Effector CD4-positive, alpha-beta T cell (primary cell): ENCODE results near the gene FKBP5.
"Not testable (repeated sequence)": the region's sequence is repeated elsewhere in the genome, so short reads cannot be mapped to it uniquely, and the experiment has no call there.

Experiments
- DNase-seq: peaks from one replicate; pipeline ENCODE4 v3.0.0-alpha.2; 2020

The FKBP5 gene

GRCh38 chr6:35723587-35723986, 34.9 kb upstream of the FKBP5 start:
- no peak for DNase-seq

DNA sequence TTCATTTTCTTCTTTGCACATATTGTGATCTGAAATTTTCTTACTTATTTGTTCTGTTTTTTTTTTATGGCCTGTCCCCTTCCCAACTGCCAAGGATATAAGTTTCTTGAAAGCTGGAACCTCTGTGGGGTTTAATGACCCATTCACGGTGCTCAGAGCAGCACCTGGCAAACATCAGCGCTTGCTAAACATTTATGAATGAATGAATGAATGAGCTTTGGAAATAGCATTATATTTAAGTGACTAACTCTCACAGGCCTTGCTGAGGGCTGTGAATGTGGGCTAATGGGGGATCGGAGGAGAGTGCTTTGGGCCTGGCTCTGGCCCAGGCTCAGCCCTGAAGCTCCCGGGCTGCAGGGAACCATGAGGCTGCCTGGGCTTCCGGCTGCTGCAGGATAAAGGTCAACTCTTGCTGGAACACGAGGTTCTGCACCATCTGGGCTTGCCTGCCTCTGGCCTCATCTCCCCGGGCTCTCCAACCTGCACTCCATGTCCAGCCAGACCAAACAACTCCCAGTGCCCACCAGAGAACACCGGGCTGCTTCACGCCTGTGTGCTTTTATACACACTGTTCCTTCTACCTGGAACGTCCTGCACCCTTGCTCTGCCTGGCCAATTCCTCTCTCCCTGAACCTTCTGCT, 33.5 kb upstream of the FKBP5 start:
- no peak for DNase-seq

DNA sequence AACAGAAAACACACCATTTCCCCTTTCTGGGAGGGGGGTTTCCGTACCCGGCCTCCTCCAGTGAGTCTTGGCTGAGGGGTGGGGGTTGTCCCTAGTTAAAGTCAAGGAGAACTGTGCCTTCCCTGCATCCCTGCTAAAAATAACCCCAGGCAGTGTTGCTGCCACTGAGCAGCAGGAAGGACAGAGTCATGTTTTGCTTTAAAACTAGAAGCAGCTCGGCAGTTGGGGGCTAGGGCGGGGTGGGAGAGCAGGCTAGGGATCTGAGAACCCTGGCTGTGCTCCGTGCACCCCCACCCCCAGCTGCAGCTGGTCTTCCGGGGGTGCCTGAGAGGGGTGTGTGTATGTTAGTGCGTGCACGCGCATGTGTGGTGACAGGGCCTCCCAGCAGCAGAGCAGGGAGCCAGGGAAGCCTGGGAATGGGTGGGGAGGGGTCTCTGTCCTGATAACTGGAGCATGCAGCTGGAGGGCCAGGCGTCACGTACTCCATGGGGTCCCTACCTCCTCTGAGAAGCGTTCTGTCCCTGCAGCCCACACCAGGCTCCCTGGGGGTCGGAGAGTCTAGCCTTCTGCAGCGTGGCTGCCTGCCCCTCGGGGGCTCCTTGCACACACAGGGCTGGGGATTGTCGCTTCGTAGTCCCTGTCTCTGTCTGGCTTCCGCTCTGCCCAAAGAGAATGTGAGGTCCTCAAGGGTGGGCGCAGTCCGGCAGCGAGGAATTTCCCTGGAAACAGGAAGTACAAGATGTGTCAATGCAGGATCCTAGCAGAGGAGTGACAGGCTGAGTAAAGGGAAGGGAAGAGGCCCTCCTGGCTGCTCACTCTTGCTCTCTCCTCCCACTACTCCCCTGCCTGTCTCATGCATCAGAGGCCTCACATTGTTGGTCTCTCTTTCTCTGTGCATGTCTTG, 31.4 kb upstream of the FKBP5 start:
- DNase-seq: no peak

- no peak for DNase-seq
These were observed 30.7 kb upstream of the FKBP5 start for GRCh38 chr6:35719404-35719829.

- DNase-seq: no peak
These were observed 30.2 kb upstream of the FKBP5 start for GRCh38 chr6:35718911-35719381.

DNA sequence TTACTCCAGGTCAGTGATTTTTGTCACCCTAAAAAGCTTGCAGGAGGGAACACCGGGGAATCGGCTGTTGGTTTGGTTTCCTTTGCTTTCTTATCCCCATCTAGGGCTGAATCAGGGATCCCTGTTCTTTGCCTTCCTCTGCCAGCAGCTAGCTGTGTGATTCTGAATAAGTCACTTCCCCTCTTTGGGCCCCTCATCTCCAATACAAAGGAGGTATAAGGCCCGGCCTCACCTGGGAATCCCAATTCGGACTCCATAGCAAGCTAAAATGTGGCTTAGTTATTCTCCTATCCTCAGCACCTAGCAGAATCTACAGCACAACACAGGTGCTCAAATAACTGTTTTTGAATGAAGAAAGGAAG, 29.6 kb upstream of the FKBP5 start:
- DNase-seq: no peak

DNA sequence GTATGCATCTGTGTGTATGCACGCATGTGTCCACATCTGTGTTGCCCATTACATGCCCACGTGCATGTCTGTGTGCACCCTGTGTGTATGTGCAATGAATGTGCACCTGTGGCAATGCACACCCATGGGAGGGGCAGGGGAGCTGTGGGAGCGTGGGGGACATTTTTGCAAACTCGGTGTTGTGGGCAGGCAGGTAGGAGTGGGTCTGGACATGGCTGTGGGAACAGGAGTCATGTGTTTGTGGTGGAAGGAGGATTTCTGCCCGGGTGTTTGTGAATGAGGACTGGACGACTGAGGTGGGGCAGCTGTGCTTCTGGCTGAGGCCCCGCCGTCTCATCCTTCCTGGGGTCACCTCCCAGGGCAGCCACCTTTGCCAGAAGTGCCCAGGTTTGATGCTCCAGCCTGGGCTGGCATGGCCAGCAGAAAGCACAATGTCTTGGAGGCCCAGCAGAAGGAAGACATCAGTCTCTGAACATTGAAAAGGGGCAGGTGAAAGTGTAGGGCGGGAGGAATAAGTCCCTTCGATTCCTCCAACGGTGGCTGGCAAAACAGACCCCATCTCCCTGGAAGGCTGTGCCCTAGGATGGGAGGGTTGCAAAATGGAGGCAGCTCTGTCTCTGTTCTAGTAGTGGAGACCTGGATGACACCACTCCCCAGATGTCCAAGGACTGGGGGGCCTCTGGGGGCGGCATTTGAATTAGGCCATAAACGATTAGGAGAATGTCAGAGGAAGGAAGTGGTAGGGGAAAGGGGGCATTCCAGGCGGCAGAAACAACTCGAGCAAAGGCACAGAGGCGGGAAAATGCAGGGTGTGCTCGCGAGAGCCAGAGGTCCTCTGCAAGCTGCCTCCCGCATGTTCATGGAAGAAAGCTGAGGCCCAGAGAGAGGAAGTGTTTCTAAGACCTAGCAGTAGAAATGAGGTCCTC, 29.0 kb upstream of the FKBP5 start:
- no peak for DNase-seq

- no peak for DNase-seq
These were observed 28.1 kb upstream of the FKBP5 start for GRCh38 chr6:35716798-35717197.

DNA sequence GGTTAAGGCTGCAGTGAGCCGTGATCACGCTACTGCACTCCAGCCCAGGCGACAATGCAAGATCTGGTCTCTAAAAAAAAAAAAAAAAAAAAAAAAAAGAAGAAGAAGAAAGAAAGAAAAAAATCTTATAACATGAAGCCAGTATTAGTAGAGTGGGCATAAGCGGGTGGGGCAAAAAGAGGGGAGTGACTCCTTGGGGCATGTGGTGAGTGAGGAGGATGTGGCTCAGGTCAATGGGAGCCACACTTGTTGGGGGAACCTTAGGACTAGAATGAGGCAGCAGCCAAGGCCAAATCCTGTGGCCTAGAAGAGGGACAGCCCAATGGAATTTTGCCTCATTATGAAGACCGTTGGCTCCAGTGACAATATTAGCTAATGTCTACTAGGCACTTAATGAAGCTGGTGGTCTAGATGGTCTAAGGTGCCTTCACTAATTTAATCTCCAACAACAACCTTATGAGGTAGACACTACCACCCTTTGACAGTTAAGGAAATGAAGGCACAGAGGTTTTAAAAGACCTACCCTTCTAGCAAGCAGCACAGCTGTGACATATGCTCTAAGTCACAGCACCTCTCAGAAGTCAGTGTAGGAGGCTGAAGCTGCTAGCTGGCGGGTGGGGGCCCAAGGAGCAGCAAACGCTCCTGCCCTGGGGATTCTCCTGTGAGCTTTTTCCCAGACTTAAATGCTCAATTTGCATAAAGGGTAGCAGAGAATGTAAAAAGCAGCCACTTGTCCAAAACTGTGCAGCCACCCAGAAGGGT, 24.5 kb upstream of the FKBP5 start:
- DNase-seq: no peak

- no peak for DNase-seq
These were observed 23.0 kb upstream of the FKBP5 start for GRCh38 chr6:35711731-35712130.

DNA sequence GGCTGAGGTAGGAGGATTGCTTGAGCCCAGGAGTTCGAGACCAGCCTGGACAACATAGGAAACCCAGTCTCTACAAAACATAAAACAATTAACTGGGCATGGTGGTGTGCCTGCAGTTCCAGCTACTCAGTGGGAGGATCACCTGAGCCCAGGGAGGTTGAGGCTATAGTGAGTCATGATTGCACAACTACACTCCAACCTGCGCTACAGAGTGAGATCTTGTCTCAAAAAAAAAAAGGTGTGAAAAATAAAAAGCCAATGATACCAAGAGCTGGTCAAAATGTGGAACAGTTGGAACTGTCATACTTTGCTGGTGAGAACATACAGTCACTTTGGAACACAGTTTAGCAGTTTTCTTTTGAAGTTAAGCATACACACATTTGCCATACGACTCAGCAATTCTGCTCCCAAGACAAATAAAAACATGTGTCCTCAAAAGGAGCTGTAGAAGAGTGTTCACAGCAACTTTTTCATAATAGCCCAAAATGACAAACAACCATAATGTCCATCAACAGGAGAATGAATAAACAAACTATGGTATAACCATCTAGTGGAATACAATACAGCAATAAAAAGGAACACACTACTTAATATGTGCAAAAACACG, 21.6 kb upstream of the FKBP5 start:
- no peak for DNase-seq

DNA sequence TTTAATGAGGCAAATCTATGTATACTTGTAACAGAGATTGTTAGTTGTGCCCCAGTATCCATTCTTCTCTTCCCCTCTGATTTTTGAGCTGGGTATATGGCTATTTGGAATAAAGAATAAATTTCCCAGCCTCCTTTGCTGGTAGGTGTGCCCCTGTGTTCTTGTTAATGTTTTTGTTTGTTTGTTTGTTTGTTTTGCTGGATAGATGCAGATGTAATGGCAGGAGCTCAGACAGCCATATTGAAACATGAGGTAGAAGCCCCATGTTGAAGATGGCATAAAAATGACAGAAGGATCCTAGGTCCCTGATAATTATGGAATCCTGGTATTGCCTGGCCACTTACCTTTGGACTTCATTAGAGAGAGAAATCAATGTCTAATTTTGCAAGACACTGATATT, 19.9 kb upstream of the FKBP5 start:
- no peak for DNase-seq

GRCh38 chr6:35707714-35708407, 19.1 kb upstream of the FKBP5 start:
- no peak for DNase-seq

- no peak for DNase-seq
These were observed 17.8 kb upstream of the FKBP5 start for GRCh38 chr6:35706468-35706867.

DNA sequence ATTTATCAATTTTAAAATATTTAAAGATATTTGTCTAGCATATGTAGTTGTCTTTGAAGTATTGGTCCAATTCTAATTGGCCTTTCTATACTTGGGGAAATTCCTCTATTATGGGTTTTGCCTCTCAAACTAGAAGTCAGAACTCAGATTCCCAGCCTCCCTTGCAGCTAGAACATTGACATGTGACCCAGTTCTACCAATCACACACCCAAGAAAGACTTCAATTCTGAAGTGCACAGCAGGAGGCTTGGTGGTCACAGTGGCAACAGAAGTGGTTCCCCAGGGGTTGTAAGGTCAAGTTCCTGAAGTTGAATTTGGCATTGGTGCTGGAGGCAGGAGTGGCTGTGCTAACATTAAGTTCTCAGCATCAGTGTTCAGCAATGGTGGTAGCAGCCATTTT, 14.8 kb upstream of the FKBP5 start:
- DNase-seq: no peak

GRCh38 chr6:35698858-35699257, 10.1 kb upstream of the FKBP5 start:
- DNase-seq: no peak

GRCh38 chr6:35698430-35698829, 9.7 kb upstream of the FKBP5 start:
- DNase-seq: not testable (repeated sequence)

GRCh38 chr6:35694462-35694861, 5.7 kb upstream of the FKBP5 start:
- no peak for DNase-seq

DNA sequence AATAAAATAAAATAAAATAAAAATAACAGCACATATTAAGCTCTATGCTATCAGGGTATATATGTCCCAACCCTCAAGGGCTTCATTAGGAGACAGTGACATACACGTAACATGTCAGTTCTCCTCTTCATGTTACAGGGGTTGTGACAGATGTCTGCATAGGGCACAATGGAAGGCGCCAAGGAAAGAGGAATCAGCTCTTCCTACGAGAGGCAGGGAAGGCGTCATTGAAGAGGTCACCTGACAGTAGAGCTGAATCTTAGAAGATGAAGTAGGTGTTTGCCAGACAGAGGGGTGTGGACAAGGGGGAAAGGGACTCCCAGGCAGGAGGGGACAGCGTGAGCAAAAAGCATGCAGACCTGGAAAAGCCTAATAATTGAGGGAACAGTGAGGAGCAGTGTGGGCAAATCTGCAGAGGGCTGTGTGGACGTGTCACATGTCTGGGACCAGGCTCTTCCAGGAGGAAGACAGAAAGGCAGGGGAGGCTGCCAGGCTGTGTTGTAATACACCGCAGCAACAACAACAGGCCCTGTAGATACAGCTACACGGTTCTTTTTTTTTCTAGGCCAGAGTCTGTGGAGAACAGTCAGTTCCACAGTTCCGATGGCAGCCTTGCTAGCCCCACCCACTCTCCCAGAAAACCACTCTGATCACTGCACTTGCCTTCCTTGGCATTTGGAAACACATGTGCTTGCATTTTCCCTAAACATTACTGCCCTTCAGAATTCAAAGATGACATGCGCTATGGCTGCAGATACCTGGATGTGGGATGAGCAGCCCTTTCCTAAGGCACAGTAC, 2.5 kb upstream of the FKBP5 start:
- no peak for DNase-seq

DNA sequence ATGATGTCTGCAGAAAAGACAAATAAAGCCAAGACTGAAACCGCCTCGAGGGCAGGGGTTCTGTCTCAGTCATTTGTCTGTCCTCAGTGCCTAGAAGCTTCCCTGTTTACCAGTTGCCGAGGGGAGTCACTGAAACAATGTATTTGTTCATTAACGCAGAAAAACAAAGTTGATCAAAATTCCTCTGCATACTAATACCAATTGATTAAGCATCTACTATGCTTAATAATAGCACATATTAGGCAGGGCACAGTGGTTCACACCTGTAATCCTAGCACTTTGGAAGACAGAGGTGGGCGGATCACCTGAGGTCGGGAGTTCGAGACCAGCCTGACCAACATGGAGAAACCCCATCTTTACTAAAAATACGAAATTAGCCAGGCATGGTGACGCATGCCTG, 1.8 kb upstream of the FKBP5 start:
- no peak for DNase-seq
